GM12878 (cell line): ENCODE results near the gene BTBD7.

ENCODE experiments used
- CBX5 ChIP-seq: sonication (generic); IDR thresholded peaks from 2 replicates; pipeline ENCODE4 v1.6.1; 2016; ENCODE audit warnings: low read depth, moderate library complexity, mild to moderate bottlenecking, inconsistent platforms
- EZH2 ChIP-seq: IDR thresholded peaks from 2 replicates; pipeline ENCODE4 v1.6.1; 2012; ENCODE audit warnings: low read depth, mild to moderate bottlenecking, control low read depth, inconsistent platforms, low read length, borderline replicate concordance; ENCODE audit not compliant: control insufficient read depth
- JUND ChIP-seq: IDR thresholded peaks from 2 replicates; pipeline ENCODE4 v1.6.1; 2012; ENCODE audit warnings: low read depth, mild to moderate bottlenecking, low read length, improper control_type of control experiment, moderate library complexity
- SP1 ChIP-seq: IDR thresholded peaks from one replicate; pipeline ENCODE4 v1.6.1; 2011; ENCODE audit warnings: low read depth, low read length
- TCF12 ChIP-seq: IDR thresholded peaks from 2 replicates; pipeline ENCODE4 v1.6.1; 2011; ENCODE audit warnings: low read depth, mild to moderate bottlenecking, low read length
- TF ChIP-seq, protein P1 (sequence below): fragments of 450-650 bp; IDR thresholded peaks from 2 replicates; pipeline ENCODE4 v1.6.1; 2018; ENCODE audit warnings: borderline replicate concordance, mild to moderate bottlenecking; ENCODE audit not compliant: partially characterized antibody
- TF ChIP-seq, protein P2 (sequence below): fragments of 450-650 bp; formaldehyde crosslinking; IDR thresholded peaks from 2 replicates; pipeline ENCODE4 v1.5.0; 2022; ENCODE audit warnings: mild to moderate bottlenecking, missing genetic modification characterization
- TF ChIP-seq, protein P3 (sequence below): IDR thresholded peaks from 2 replicates; pipeline ENCODE4 v1.6.1; 2012; ENCODE audit warnings: low read depth, low read length, improper control_type of control experiment
- TF ChIP-seq, protein P4 (sequence below), 3 experiments: IDR thresholded peaks in 2 of 3; conservative IDR thresholded peaks in 1 of 3; 2 replicates each; pipeline ENCODE4 v1.5.1; 2011; ENCODE audit warnings: low read depth in 3 of 3, low read length in 3 of 3, mild to moderate bottlenecking in 3 of 3, control low read depth in 2 of 3, moderate library complexity in 2 of 3, inconsistent platforms in 1 of 3, mixed read lengths in 1 of 3; ENCODE audit not compliant: control insufficient read depth in 2 of 3, insufficient read depth in 1 of 3; ENCODE audit errors: extremely low read depth in 1 of 3

DNA sequence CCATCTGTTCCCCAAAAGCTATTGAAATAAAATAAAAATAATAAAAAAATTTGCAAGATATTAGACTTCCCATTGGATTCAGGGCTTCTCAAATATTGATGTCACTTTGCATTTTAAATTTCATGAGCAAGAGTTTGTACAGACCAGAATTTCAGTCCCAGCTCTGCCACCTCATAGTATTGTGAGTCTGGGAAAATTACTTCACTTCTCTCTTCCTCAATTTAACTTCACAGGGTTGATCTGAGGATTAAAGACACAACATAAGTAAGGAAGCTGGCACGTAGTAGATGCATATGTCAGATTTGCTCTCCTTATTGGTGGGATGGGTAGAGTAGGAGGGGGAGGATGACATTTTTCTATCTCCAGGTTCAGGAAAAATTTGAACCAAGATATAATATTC is 47.0 kb upstream of the BTBD7 start:
- TF ChIP-seq, protein P1, sequence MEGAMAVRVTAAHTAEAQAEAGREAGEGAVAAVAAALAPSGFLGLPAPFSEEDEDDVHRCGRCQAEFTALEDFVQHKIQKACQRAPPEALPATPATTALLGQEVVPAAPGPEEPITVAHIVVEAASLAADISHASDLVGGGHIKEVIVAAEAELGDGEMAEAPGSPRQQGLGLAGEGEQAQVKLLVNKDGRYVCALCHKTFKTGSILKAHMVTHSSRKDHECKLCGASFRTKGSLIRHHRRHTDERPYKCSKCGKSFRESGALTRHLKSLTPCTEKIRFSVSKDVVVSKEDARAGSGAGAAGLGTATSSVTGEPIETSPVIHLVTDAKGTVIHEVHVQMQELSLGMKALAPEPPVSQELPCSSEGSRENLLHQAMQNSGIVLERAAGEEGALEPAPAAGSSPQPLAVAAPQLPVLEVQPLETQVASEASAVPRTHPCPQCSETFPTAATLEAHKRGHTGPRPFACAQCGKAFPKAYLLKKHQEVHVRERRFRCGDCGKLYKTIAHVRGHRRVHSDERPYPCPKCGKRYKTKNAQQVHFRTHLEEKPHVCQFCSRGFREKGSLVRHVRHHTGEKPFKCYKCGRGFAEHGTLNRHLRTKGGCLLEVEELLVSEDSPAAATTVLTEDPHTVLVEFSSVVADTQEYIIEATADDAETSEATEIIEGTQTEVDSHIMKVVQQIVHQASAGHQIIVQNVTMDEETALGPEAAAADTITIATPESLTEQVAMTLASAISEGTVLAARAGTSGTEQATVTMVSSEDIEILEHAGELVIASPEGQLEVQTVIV = no peak
- TF ChIP-seq, protein P2, sequence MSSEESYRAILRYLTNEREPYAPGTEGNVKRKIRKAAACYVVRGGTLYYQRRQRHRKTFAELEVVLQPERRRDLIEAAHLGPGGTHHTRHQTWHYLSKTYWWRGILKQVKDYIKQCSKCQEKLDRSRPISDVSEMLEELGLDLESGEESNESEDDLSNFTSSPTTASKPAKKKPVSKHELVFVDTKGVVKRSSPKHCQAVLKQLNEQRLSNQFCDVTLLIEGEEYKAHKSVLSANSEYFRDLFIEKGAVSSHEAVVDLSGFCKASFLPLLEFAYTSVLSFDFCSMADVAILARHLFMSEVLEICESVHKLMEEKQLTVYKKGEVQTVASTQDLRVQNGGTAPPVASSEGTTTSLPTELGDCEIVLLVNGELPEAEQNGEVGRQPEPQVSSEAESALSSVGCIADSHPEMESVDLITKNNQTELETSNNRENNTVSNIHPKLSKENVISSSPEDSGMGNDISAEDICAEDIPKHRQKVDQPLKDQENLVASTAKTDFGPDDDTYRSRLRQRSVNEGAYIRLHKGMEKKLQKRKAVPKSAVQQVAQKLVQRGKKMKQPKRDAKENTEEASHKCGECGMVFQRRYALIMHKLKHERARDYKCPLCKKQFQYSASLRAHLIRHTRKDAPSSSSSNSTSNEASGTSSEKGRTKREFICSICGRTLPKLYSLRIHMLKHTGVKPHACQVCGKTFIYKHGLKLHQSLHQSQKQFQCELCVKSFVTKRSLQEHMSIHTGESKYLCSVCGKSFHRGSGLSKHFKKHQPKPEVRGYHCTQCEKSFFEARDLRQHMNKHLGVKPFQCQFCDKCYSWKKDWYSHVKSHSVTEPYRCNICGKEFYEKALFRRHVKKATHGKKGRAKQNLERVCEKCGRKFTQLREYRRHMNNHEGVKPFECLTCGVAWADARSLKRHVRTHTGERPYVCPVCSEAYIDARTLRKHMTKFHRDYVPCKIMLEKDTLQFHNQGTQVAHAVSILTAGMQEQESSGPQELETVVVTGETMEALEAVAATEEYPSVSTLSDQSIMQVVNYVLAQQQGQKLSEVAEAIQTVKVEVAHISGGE (CRISPR knock-in tag) = no peak
- TF ChIP-seq, protein P3, sequence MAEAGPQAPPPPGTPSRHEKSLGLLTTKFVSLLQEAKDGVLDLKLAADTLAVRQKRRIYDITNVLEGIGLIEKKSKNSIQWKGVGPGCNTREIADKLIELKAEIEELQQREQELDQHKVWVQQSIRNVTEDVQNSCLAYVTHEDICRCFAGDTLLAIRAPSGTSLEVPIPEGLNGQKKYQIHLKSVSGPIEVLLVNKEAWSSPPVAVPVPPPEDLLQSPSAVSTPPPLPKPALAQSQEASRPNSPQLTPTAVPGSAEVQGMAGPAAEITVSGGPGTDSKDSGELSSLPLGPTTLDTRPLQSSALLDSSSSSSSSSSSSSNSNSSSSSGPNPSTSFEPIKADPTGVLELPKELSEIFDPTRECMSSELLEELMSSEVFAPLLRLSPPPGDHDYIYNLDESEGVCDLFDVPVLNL = no peak
- TF ChIP-seq JUND (no peak), SP1 (no peak), CBX5 (no peak), EZH2 (no peak), TCF12 (no peak)
- TF ChIP-seq, protein P4, sequence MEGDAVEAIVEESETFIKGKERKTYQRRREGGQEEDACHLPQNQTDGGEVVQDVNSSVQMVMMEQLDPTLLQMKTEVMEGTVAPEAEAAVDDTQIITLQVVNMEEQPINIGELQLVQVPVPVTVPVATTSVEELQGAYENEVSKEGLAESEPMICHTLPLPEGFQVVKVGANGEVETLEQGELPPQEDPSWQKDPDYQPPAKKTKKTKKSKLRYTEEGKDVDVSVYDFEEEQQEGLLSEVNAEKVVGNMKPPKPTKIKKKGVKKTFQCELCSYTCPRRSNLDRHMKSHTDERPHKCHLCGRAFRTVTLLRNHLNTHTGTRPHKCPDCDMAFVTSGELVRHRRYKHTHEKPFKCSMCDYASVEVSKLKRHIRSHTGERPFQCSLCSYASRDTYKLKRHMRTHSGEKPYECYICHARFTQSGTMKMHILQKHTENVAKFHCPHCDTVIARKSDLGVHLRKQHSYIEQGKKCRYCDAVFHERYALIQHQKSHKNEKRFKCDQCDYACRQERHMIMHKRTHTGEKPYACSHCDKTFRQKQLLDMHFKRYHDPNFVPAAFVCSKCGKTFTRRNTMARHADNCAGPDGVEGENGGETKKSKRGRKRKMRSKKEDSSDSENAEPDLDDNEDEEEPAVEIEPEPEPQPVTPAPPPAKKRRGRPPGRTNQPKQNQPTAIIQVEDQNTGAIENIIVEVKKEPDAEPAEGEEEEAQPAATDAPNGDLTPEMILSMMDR (IDR thresholded peaks at IDR 0.05 in 2 of 3, conservative IDR thresholded peaks at IDR 0.05 in 1 of 3; ENCODE audit: control insufficient read depth in 2 of 3, extremely low read depth in 1 of 3, insufficient read depth in 1 of 3, low read depth in 3 of 3, low read length in 3 of 3) = no peak
